ENCODE measurements around the gene CEP57. TPM values are rescaled to one million over a fixed set of nuclear protein-coding genes. Genes with fewer than 3 reads are reported as not detected.

Gene CEP57
- total and polyA plus RNA-seq, 2 donors (not counting 1 experiment from before 2014, with no cell fraction given): 19.0 to 82.9 TPM

DNA sequence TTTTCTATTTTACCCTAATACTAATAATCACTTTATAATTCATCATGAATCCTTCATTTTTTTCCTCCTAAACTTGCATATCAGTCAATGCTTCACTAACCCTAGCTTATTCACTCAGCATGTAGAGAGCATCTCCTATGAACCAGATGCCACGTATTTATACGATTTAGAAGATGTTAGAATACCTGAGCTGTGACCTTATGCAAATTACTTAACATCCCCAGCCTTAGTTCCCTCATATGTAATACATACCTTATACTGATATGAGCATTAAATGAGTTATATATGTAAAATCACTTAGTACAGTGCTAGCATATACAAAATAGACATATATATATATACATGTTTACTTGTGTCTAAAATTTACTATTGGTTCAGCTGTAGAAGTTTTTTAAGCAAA lies 9.8 kb upstream of the CEP57 start:
- peaks cover 4% of the 10 kb centered on the region for H3K79me2 ChIP-seq (ENCODE audit: control insufficient read depth, insufficient read depth, low read length)
- Mint-ChIP-seq H3K4me1 (peaks cover 37% of the 10 kb centered on the region), H3K27me3 (no peaks in the 10 kb centered on the region), H3K27ac (peak overlapping the region; percentile 55), H3K9me3 (ENCODE audit: insufficient read depth) (no peaks in the 10 kb centered on the region), H3K4me3 (no peak overlapping the region)
- H3K27ac ChIP-seq (ENCODE audit: low read length in 2 of 2): peak overlapping the region in 1 of 2 donors; percentile 51
- no peaks in the 10 kb centered on the region for H4K20me1 ChIP-seq (ENCODE audit: control insufficient read depth, insufficient read depth, low read length, poor library complexity, severe bottlenecking)
- no peak overlapping the region for H3K4me3 ChIP-seq (ENCODE audit: control extremely low read depth in 1 of 5, extremely low read depth in 1 of 5, insufficient read depth in 1 of 5, low read depth in 2 of 5, low read length in 4 of 5)
- H3K4me2 ChIP-seq (replicated peaks; ENCODE audit: low read depth, low read length, poor library complexity, severe bottlenecking): no peak overlapping the region
- H3K4me1 ChIP-seq (ENCODE audit: control insufficient read depth in 2 of 2, insufficient read depth in 2 of 2, low read length in 2 of 2): peaks cover 0 to 10% of the 10 kb centered on the region in 2 donors
- no peak overlapping the region for H2AFZ ChIP-seq (ENCODE audit: insufficient read depth, low read depth, low read length, poor library complexity, severe bottlenecking)
- H3K9ac ChIP-seq (ENCODE audit: low read length): no peak overlapping the region
- ChIA-PET CTCF (interaction anchor here (0.6 to 2.5 kb wide), 7 partner anchors 9 to 684 kb away, joined by 3 to 9 read pairs (median 4); partner anchors contain the start of genes CEP57 and FAM76B), POLR2A (interaction anchor here (0.6 to 1.2 kb wide), 2 partner anchors 9 to 624 kb away, joined by 3 to 6 read pairs; partner anchors contain the start of genes CEP57 and FAM76B)
- no peaks in the 10 kb centered on the region for H3K27me3 ChIP-seq (replicated peaks in 1 of 4; ENCODE audit: control extremely low read depth in 1 of 4, control insufficient read depth in 3 of 4, insufficient read depth in 4 of 4, low read length in 3 of 4)
- H3K36me3 ChIP-seq (replicated peaks in 1 of 2; ENCODE audit: control extremely low read depth in 1 of 2, control insufficient read depth in 1 of 2, extremely low read depth in 1 of 2, insufficient read depth in 2 of 2, low read length in 1 of 2): peaks cover 13 to 80% of the 10 kb centered on the region in 2 experiments
- DNase-seq: peak; percentile 48
- no peak for TF ChIP-seq EZH2 (IDR thresholded peaks at IDR 0.05; ENCODE audit: borderline replicate concordance, insufficient read depth, low read depth, low read length, poor library complexity, severe bottlenecking)
- no peaks in the 10 kb centered on the region for H3K9me3 ChIP-seq (ENCODE audit: control extremely low read depth in 1 of 3, control insufficient read depth in 2 of 3, insufficient read depth in 1 of 3, low read length in 2 of 3)
- no CpG with 5 or more reads among the region's 2 CpGs for WGBS (ENCODE audit: insufficient coverage)
- intact Hi-C loops (cut with micrococcal nuclease): loop anchor here (1.0 kb wide), 1 partner anchor 10 kb away; the partner anchor contains the start of gene CEP57
- peak; percentile 77 for ATAC-seq (ENCODE audit: low read depth)

DNA sequence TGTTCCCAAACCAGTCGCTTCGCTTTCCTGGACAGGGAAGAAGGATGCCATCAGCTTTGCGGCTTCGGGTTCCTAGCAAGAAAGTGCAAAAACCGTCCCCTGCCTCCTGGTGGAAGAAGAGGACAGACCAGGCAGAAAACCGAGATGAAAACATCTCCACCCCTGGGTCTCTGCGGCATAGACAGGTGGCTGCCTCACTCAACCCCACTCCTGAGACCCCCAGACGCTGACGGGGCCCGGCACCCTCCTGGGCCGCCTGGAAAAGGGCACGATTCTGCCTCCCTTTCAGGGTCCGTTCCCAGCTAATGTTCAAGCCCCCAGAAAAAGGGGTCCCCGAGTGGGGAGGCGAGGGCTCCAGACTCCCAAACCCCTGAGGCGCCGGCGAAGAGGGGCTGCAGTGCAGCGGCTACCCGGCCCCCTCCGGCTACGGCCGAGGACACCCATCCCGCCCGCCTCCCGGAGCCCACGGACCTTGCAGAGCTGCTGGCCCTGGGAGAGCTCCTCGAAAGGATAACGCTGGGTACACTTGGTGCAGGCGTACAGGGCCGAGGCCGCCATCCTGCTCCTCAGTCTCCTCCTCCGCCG lies 1.3 kb upstream of the CEP57 start:
- H3K4me3 ChIP-seq (ENCODE audit: control extremely low read depth in 1 of 5, extremely low read depth in 1 of 5, insufficient read depth in 1 of 5, low read depth in 2 of 5, low read length in 4 of 5): peak overlapping the region; percentile 65 to 99 (median 80)
- no peak for TF ChIP-seq EZH2 (IDR thresholded peaks at IDR 0.05; ENCODE audit: borderline replicate concordance, insufficient read depth, low read depth, low read length, poor library complexity, severe bottlenecking)
- TF ChIP-seq, protein P1, sequence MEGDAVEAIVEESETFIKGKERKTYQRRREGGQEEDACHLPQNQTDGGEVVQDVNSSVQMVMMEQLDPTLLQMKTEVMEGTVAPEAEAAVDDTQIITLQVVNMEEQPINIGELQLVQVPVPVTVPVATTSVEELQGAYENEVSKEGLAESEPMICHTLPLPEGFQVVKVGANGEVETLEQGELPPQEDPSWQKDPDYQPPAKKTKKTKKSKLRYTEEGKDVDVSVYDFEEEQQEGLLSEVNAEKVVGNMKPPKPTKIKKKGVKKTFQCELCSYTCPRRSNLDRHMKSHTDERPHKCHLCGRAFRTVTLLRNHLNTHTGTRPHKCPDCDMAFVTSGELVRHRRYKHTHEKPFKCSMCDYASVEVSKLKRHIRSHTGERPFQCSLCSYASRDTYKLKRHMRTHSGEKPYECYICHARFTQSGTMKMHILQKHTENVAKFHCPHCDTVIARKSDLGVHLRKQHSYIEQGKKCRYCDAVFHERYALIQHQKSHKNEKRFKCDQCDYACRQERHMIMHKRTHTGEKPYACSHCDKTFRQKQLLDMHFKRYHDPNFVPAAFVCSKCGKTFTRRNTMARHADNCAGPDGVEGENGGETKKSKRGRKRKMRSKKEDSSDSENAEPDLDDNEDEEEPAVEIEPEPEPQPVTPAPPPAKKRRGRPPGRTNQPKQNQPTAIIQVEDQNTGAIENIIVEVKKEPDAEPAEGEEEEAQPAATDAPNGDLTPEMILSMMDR (IDR thresholded peaks at IDR 0.05): peak; percentile 37
- peaks cover 20% of the 10 kb centered on the region in 2 donors for H3K4me1 ChIP-seq (ENCODE audit: control insufficient read depth in 2 of 2, insufficient read depth in 2 of 2, low read length in 2 of 2)
- no peak for DNase-seq
- Mint-ChIP-seq H3K27ac (peak overlapping the region; percentile 99), H3K4me1 (peaks cover 48% of the 10 kb centered on the region), H3K27me3 (no peaks in the 10 kb centered on the region), H3K9me3 (ENCODE audit: insufficient read depth) (no peaks in the 10 kb centered on the region), H3K4me3 (peak overlapping the region; percentile 97)
- ATAC-seq (ENCODE audit: low read depth): no peak
- ChIA-PET CTCF (interaction anchor here (0.5 to 2.2 kb wide), 14 partner anchors 9 to 722 kb away, joined by 3 to 11 read pairs (median 4); partner anchors contain the start of genes MAML2 and SRSF8), POLR2A (interaction anchor here (0.8 to 3.2 kb wide), 10 partner anchors 8 to 1295 kb away, joined by 3 to 21 read pairs (median 6); partner anchors contain the start of genes CWC15, ENDOD1, SESN3 and SRSF8)
- peak overlapping the region; percentile 96 for H2AFZ ChIP-seq (ENCODE audit: insufficient read depth, low read depth, low read length, poor library complexity, severe bottlenecking)
- intact Hi-C loops (cut with micrococcal nuclease): loop anchor here (1.0 kb wide), 6 partner anchors 73 to 1296 kb away; partner anchors contain the start of genes ANKRD49, CWC15, ENDOD1 and KDM4D
- no peaks in the 10 kb centered on the region for H3K27me3 ChIP-seq (replicated peaks in 1 of 4; ENCODE audit: control extremely low read depth in 1 of 4, control insufficient read depth in 3 of 4, insufficient read depth in 4 of 4, low read length in 3 of 4)
- H3K4me2 ChIP-seq (replicated peaks; ENCODE audit: low read depth, low read length, poor library complexity, severe bottlenecking): peak overlapping the region; percentile 92
- H3K36me3 ChIP-seq (replicated peaks in 1 of 2; ENCODE audit: control extremely low read depth in 1 of 2, control insufficient read depth in 1 of 2, extremely low read depth in 1 of 2, insufficient read depth in 2 of 2, low read length in 1 of 2): peaks cover 2 to 21% of the 10 kb centered on the region in 2 experiments
- H3K27ac ChIP-seq (ENCODE audit: low read length in 2 of 2): peak overlapping the region; percentile 98 to 100
- H3K79me2 ChIP-seq (ENCODE audit: control insufficient read depth, insufficient read depth, low read length): peaks cover 63% of the 10 kb centered on the region
- WGBS (ENCODE audit: insufficient coverage): under 1% methylated on average over 34 of the region's 34 CpGs
- H3K9ac ChIP-seq (ENCODE audit: low read length): peak overlapping the region; percentile 99
- H3K9me3 ChIP-seq (ENCODE audit: control extremely low read depth in 1 of 3, control insufficient read depth in 2 of 3, insufficient read depth in 1 of 3, low read length in 2 of 3): no peaks in the 10 kb centered on the region
- H4K20me1 ChIP-seq (ENCODE audit: control insufficient read depth, insufficient read depth, low read length, poor library complexity, severe bottlenecking): no peaks in the 10 kb centered on the region

All from B cell (primary cell).